OCI-LY7 (cell line): ENCODE results near the gene SLC16A6. TPM values are rescaled to one million over a fixed set of nuclear protein-coding genes. Genes with fewer than 3 reads are reported as not detected.

ENCODE experiments used
- BruUV-seq: library from RNA; stranded (reverse); fragments of 400-500 nt; replicated peaks from 2 replicates; lab custom pipeline; 2021; lab: Mats Ljungman, UMichigan
- CTCF ChIA-PET: fragments of 300-600 bp; sonication (Branson Sonifier 250); formaldehyde crosslinking; loops from one replicate; lab custom pipeline; 2022; ENCODE audit warnings: antibody characterized with exemption; ENCODE audit not compliant: unreplicated experiment; lab: Charles Lee
- POLR2A ChIA-PET: fragments of 300-600 bp; sonication (Branson Sonifier 250); formaldehyde crosslinking; loops from one replicate; lab custom pipeline; 2022; ENCODE audit warnings: antibody characterized with exemption; lab: Charles Lee
- DNase-seq: peaks from one replicate; pipeline ENCODE4 v3.0.0-alpha.2; 2015; ENCODE audit warnings: low spot score
- H2AFZ ChIP-seq: fragments of 200-600 bp; sonication (generic), shearing (Covaris generic); 2 replicates; pipeline ENCODE4 v1.6.1; 2014; ENCODE audit warnings: mild to moderate bottlenecking, antibody characterized with exemption, low read length, moderate library complexity
- H3K27ac ChIP-seq: fragments of 200-600 bp; sonication (generic); 2 replicates; pipeline ENCODE4 v1.5.1; 2014; ENCODE audit warnings: mixed run types, low read depth, mild to moderate bottlenecking, moderate library complexity, low read length, inconsistent platforms; ENCODE audit not compliant: poor library complexity, severe bottlenecking
- H3K36me3 ChIP-seq: fragments of 200-600 bp; sonication (generic); 2 replicates; pipeline ENCODE4 v1.6.1; 2014; ENCODE audit warnings: mild to moderate bottlenecking, antibody characterized with exemption, low read length, moderate library complexity, mixed read lengths; ENCODE audit not compliant: insufficient read depth
- H3K4me1 ChIP-seq: fragments of 200-600 bp; sonication (generic); 2 replicates; pipeline ENCODE4 v1.5.1; 2014; ENCODE audit warnings: mild to moderate bottlenecking, low read length; ENCODE audit not compliant: insufficient read depth, poor library complexity, severe bottlenecking
- H3K4me2 ChIP-seq: fragments of 200-600 bp; sonication (generic); 2 replicates; pipeline ENCODE4 v1.6.1; 2014; ENCODE audit warnings: mild to moderate bottlenecking, low read length
- H3K4me3 ChIP-seq: fragments of 200-600 bp; sonication (generic); 2 replicates; pipeline ENCODE4 v1.5.1; 2014; ENCODE audit warnings: mild to moderate bottlenecking, low read depth, low read length; ENCODE audit not compliant: poor library complexity, severe bottlenecking
- H3K79me2 ChIP-seq: fragments of 200-600 bp; sonication (generic); 2 replicates; pipeline ENCODE4 v1.6.1; 2016; ENCODE audit warnings: low read depth, mild to moderate bottlenecking, low read length, moderate library complexity, mixed read lengths; ENCODE audit not compliant: insufficient read depth
- H3K9me2 ChIP-seq: fragments of 200-600 bp; sonication (generic); 2 replicates; pipeline ENCODE4 v1.6.1; 2016; ENCODE audit warnings: mild to moderate bottlenecking, low read length, mixed read lengths; ENCODE audit not compliant: insufficient read depth
- H3K9me3 ChIP-seq: fragments of 200-600 bp; sonication (generic); 2 replicates; pipeline ENCODE4 v1.6.1; 2014; ENCODE audit warnings: mild to moderate bottlenecking, mixed run types, low read length, mixed read lengths
- H4K20me1 ChIP-seq: fragments of 200-600 bp; sonication (generic); 2 replicates; pipeline ENCODE4 v1.6.1; 2014; ENCODE audit warnings: mild to moderate bottlenecking, antibody characterized with exemption, low read length, moderate library complexity, mixed read lengths; ENCODE audit not compliant: insufficient read depth
- CTCF ChIP-seq: fragments of 200-600 bp; sonication (generic); conservative IDR thresholded peaks from 2 replicates; pipeline ENCODE4 v1.5.1; 2014; ENCODE audit warnings: mild to moderate bottlenecking, antibody characterized with exemption, low read length, moderate library complexity, mixed read lengths
- EZH2phosphoT487 ChIP-seq: fragments of 200-600 bp; sonication (generic); IDR thresholded peaks from 2 replicates; pipeline ENCODE4 v1.6.1; 2018; ENCODE audit warnings: low read depth, borderline replicate concordance, mild to moderate bottlenecking, mixed run types, antibody characterized with exemption, low read length, moderate library complexity, mixed read lengths
- intact Hi-C: fragments of 100-400 bp; cut with micrococcal nuclease; formaldehyde crosslinking; loops from one replicate; pipeline ENCODE4 v1.10.0; 2022; ENCODE audit not compliant: unreplicated experiment
- total RNA-seq, 2 experiments: library from RNA; depleted of rRNA in 1 of 2; stranded (reverse); fragments of >200 nt in 1 of 2; shearing (Covaris generic) in 1 of 2; gene quantifications; 2 replicates each; pipeline ENCODE4 v1.2.3, GENCODE V29; 2014 to 2022

SLC16A6 gene
- total RNA-seq, 2 experiments from 2014 or later, result 4.5 to 18.9 TPM

- no TSS peak for BruUV-seq
- Histone ChIP-seq H3K27ac (no peak overlapping the region), H3K79me2 (no peaks in the 10 kb centered on the region), H3K9me3 (no peaks in the 10 kb centered on the region), H3K9me2 (no peaks in the 10 kb centered on the region), H3K4me1 (peaks cover 21% of the 10 kb centered on the region), H4K20me1 (no peaks in the 10 kb centered on the region), H3K4me2 (no peak overlapping the region), H3K4me3 (no peak overlapping the region), H2AFZ (no peak overlapping the region), H3K36me3 (no peaks in the 10 kb centered on the region)
- ChIA-PET POLR2A (interaction anchor here (0.6 to 2.4 kb wide), 6 partner anchors 9 to 166 kb away, joined by 3 to 8 read pairs (median 5); no protein-coding TSS in a partner anchor), CTCF (no interaction called here)
- TF ChIP-seq EZH2phosphoT487 (no peak), CTCF (no peak)
- no peak for DNase-seq
- intact Hi-C loops, result no loop called here
Observed at GRCh38 chr17:68320943-68321555, 30.1 kb upstream of the SLC16A6 start.

GRCh38 chr17:68320311-68320865, 29.5 kb upstream of the SLC16A6 start:
- Histone ChIP-seq H3K4me3 (no peak overlapping the region), H3K36me3 (no peaks in the 10 kb centered on the region), H2AFZ (no peak overlapping the region), H3K9me3 (no peaks in the 10 kb centered on the region), H4K20me1 (no peaks in the 10 kb centered on the region), H3K79me2 (no peaks in the 10 kb centered on the region), H3K4me1 (peaks cover 21% of the 10 kb centered on the region), H3K4me2 (no peak overlapping the region), H3K27ac (no peak overlapping the region), H3K9me2 (no peaks in the 10 kb centered on the region)
- TF ChIP-seq EZH2phosphoT487 (no peak), CTCF (no peak)
- no TSS peak for BruUV-seq
- ChIA-PET POLR2A (interaction anchor here (1.2 to 2.5 kb wide), 6 partner anchors 10 to 177 kb away, joined by 4 to 9 read pairs (median 6); no protein-coding TSS in a partner anchor), CTCF (no interaction called here)
- DNase-seq, result no peak
- intact Hi-C loops, result no loop called here
